HG02970 (cell line): Measurements from ENCODE around the gene CCDC172.
"Not testable (repeated sequence)": the region's sequence is repeated elsewhere in the genome, so short reads cannot be mapped to it uniquely, and the experiment has no call there.

ENCODE experiments used
- ATAC-seq: cut with Tn5 transposase; IDR thresholded peaks from one replicate; pipeline ENCODE4 v1.9.1; 2021; ENCODE audit warnings: mild to moderate bottlenecking, moderate library complexity, moderate number of reproducible peaks; ENCODE audit not compliant: unreplicated experiment, low FRiP score

The CCDC172 gene

DNA sequence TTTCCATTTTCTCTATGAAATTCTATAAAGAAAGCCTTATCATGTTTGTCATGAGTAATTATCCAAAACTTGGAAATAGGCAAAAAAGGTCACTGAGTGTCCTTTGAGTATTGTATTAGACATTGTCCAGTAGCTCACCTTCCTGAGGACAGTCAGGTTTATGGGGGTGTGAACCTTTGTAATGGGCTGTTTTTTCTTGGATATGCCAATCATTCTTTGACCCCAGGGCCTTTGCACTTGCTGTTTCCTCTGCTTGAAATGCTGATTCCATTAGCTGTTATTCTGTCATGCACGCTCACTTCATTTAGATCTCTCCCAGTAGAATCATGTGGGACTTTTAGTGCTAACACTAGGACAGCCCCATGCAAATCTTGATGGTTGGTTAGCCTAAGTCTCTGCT, 4.9 kb downstream of the CCDC172 start:
- ATAC-seq: no peak

DNA sequence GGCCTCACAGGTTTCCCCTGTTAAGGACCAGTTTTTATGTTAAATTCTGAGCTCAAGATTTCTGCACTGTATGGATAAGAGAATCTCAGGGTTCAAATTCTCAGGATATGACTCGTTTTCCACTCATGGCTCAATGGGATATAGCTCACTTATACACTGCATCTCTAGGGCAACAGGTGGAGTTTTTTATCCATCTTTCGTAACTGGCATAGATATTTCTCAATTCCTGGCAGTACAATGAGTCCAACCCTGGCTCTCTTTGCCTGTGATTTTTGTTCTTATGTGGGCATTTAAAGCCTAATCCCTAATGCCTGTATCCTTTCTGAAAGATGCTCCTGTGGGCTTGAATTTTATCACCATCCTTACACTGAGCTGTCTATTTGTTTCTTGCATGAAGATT, 7.6 kb downstream of the CCDC172 start:
- ATAC-seq: no peak

DNA sequence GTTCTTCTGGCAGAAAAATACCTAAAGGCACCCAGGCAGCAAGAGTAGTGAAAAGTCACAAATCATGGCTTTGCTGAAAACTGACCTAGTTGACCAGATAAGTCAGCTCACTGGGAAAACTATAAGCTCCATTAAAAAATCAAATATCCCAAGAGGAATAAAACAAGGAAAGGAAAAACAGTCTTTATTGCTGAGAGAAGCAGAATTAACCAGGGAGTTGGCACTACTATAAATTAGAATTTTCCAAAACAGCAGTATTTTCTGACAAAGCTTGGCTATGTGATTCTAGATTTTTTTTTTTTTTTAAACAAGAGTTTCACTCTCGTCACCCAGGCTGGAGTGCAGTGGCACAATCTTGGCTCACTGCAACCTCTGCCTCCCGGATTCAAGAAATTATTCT, 12.6 kb downstream of the CCDC172 start:
- no peak for ATAC-seq

DNA sequence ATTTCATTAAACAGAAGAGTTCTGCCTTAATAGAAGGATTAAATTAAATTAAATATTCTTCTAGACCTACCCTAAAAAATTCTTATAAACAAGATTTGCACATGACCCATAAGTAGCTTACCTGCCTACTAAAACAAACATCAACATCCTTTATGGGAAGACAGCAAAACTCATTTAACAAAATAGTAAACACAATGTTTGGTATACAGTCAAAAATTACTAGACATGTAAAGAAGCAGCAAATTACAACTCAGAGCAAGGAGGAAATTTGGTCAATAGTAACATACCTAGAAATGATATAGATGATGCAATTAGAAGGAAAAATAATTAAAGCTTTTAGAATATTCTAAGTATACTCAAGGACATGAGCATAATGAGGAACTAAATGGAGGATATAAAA, 27.9 kb downstream of the CCDC172 start:
- no peak for ATAC-seq

DNA sequence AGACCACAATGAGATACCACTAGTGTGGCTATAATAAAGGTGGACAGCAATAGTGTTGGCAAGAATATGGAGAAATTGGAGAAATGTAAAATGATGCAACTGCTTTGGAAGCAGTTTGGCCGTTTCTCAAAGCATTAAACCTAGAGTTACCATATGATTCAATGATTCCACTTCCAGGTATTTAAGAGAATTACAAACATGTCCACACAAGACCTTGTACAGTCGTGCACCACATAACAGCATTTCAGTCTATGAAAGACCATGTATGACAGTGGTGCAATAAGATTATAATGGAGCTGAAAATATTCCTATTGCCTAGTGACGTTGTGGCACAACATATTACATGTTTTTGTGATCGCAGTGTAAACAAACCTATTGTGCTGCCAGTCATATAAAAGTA, 29.6 kb downstream of the CCDC172 start:
- ATAC-seq: no peak

DNA sequence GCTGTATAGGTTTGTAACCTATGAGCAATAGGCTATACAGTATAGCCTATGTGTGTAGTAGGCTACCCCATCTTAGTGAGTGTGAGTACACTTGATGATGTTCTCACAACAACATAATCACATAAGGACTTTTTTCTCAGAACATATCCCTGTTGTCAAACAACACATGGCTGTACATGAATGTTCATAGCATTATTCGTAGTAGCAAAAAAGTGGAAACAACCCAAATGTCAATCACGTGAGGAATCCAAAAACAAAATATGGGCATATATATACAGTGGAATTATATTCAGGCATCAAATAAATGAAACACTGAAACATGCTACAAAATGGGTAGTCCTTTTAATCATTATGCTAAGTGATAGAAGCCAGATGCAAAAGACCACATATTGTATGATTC, 31.1 kb downstream of the CCDC172 start:
- ATAC-seq: no peak

DNA sequence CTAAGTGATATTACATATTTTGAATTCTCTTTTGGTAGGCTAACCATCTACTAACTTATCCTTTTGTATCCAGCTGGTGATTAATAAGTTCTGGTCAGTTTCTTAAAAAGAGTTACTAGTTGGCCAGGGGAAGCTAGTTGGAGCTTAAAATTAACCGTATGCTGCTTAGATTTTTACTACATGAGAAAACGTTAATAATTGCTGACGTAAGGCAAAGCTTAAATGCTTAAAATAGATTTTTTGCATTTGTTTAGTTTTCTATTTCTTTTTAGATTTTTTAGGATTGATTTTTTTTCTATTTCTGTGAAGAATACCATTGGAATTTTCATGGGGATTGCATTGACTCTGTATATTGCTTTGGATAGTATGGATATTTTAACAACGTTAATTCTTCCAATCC, 32.6 kb downstream of the CCDC172 start:
- no peak for ATAC-seq

DNA sequence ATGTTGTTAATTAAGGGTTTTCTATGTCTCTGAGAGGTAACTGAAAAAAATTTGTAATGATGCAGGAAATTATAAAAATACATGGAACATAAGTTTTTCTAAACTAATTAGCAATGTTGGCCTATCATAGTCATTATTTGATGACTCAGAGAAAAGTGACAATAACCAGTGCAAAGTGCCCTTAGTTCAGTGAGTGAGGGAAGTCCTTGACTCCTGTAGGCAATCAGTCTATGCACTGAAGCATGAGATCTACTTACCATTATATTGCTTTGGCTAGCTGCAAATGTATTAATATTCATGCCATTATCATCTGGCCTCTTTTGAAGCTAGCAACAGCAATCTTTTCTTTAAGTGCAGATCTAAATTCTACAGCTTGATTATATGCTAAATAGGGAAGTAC, 40.6 kb downstream of the CCDC172 start:
- ATAC-seq: no peak

DNA sequence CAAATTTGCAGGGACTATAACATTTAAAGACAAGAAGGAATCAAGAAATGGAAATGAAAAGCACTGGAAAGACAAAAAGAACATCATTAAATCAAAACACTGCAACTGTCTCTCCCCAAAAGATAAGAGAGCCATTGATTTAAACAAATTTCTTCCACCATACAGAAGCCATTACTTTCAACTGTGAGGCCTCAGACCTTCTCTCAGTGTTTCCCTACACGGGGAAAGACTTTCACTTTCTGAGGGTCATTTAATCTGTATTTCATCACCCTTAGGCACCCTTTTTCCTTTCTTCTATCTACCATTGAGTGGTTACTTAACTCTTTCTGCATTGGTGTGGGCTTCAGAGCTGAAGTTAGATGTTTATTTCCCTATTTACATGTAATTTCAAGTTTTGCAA, 47.5 kb downstream of the CCDC172 start:
- no peak for ATAC-seq

DNA sequence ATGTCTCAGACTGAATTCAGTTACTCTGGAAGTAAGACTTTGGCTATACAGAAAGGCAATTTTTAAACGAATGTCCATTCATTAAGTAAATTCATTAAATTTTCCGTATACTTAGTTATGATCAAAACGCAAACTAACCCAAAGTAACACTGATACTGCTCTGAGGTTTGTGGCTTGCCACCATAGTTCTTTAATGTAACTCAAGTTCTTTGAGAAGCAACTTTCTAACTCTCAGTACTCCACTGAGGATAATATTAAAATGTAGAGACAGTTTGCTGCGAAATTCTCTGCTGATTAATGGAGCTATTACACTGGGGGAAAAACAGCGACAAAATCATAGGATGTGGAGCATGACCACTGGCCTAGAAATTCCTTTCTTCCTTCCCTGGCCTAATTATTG, 58.0 kb downstream of the CCDC172 start:
- no peak for ATAC-seq

DNA sequence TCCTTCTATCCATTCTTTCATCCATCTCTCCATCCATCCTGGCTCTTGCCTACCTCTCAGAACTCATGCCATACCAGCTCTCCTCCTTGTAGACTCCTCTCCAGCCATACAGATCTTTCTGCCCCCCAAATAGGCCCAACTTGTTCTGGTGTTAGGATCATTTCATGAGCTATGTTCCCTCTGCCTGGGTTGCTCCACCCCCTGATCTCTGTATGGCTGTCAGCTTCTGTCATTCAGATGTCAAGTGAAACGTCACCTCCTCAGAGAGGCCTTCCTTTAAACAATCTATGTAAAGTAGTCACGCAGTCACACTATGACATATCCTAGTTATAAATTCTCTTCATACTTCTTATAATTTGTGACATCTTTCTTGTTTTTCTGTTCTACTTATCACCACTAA, 61.1 kb downstream of the CCDC172 start:
- no peak for ATAC-seq

DNA sequence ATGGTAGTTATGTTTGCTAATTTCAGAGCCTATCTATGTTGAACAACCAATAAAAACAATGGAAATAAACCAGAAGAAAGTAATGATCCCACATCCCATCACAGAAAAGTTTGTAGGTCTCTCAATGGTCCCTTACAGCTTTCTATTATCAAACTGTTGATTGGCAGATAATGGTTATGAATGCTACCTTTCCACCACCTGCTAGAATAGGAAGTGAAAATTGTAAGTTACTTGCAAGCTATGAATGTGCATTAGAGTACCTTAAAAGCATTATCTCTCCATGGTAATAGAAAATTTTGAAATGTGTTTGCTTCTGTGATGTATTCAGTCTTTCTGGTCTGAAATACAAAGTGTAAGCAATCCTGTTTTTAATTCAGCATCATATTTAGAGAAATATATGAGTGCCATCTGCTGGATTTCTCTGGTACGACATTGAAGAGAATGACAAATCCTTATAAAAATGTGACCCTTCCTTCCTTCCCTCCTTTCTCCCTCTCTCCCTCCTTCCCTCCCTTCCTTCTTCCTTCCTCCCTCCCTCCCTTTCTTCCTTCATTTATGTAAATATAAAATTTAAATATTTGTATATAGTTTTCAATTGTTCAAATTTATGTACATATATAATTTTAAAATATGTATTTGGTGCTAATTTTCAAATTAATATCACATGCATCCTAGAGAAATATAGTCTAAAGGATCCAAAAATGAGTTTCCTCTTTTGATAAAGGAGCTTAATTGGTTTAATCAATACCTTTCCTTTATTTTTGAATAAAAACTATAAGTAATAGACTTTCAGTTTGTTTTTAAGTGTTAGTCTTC, 62.0 kb downstream of the CCDC172 start:
- ATAC-seq: peak; percentile 49

DNA sequence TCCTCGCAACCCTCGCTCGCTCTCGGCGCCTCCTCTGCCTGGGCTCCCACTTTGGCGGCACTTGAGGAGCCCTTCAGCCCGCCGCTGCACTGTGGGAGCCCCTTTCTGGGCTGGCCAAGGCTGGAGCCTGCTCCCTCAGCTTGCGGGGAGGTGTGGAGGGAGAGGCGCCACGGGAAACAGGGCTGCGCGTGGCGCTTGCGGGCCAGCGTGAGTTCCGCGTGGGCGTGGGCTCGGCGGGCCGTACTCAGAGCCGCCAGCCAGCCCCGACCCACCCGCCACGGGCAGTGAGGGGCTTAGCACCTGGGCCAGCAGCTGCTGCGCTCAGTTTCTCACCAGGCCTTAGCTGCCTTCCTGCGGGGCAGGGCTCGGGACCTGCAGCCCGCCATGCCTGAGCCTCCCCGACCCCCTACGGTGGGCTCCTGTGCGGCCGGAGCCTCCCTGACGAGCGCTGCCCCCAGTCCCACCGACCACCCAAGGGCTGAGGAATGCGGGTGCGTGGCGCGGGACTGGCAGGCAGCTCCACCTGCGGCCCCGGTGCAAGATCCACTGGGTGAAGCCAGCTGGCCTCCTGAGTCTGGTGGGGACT, 69.1 kb downstream of the CCDC172 start:
- not testable (repeated sequence) for ATAC-seq

DNA sequence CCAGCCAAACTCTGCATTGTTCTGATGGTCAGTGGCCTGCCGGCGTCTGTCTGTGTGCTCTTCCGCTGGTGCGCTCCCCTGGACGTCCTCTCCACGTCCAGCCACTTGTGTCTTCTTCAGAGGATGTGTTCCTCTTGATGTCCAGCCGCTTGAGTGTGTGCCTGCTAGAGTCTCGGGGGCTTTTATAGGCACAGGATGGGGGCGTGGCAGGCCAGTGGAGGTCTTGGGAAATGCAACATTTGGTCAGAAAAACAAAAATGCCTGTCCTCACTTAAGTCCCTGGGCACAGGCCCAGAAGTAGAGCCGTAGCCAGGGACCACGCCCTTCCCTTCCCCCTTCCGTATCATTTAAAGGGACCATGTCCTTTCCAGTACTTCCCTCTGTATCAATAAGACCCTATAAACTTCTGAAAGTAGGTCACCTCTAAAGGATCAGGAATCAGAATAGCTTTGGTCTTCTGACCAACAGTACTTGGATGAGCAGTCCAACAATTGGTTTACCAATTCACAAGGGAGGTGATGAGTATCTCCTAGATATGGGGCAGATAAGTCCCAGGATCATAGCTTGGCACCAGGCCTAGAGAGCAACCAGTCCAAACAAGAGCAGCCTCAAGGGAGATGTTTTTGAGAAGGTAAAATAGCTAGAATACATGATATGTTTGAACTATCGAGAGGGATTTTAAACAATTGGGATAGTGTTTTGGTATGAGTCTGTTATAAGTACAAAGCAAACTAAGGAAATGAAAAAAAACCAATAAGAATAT, 71.2 kb downstream of the CCDC172 start:
- ATAC-seq: no peak

DNA sequence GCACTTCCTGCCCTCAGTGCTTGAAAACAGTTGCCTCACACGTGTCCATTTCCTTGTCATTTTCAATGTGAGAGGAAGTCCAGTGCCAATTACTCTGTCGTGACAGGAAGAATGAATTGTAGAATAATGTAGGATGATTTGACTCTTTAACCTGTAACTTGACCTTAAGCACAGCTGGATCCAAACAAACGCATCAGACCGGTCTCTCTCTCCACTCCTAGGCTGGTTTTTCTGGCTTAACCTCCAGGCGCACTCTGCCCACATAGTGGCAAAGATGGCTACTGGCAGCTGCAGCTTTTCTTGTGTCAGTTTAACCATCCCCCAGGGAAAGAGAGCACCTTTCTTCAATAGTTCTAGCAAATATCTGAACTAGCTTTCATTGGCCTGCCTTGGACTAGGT, 74.0 kb downstream of the CCDC172 start:
- ATAC-seq: no peak

DNA sequence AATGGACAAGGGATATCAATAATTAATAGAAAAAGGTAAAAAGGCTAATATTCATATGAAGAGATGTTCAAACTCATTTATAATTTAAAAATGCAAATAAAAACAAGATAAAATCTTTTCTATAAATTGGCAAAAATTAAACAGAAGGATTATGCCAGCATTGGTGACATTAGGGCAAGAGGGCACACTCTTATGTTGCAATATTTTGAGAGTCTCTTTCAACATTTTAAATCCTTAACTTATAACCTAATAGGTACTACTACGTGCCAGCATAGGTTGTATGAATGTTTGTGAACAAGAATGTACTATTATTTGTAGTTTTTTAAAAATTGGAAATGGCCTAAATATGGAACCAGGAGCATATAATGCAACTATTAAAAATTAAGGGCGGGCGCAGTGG, 78.6 kb downstream of the CCDC172 start:
- no peak for ATAC-seq

DNA sequence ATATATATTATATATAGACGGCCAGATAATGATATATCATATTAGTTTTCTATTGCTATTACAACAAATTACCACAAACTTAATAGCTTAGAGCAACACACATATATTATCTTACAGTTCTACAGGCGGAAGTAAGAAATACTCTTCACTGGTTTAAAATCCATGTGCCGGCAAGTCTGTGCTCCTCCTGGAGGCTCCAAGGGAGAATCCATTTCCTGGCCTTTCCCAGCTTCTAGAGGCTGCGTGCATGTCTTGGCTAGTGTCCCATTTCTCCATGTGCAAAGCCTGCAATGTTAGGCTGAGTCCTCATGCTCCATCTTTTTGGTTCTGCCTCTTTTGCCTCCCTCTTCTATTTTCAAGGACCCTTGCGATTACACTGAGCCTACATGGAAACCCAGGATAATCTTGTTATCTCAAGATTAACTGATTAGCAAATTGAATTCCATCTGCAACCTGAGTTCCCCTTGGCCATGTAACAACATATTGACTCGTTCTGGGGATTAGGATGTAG, 79.5 kb downstream of the CCDC172 start:
- no peak for ATAC-seq

DNA sequence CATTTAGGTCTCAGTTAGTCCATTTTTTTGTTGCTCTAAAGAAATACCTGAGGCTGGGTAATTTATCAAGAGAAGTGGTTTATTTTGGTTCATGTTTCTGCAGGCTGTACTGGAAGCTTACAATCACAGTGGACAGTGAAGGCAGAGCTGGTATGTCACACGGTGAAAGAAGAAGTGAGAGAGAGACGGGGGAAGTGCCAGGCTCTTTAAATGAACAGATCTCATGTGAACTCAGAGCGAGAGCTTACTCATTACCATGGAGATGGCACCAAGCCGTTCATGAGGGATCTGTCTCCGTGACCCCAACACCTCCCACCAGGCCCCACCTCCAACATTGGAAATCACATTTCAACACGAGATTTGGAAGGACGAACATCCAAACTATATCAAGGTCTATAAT, 84.5 kb downstream of the CCDC172 start:
- ATAC-seq: no peak

DNA sequence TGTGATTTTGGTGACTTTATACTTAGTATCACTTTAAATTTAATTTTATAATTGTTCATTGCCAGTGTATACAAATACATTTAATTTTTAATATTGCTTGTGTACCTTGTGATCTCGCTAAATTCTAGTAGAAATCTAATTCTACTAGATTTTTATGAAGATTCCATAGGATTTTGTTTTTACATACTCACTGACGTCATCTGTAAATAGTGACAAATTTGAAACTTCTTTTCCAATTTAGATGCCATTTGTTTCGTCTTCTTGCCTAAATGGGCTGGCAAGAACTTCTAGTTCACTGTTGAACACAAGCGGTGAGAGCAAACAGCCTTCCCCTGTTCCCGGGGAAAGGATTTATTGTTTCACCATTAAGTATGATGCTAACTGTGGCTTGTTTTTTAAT, 86.1 kb downstream of the CCDC172 start:
- no peak for ATAC-seq

DNA sequence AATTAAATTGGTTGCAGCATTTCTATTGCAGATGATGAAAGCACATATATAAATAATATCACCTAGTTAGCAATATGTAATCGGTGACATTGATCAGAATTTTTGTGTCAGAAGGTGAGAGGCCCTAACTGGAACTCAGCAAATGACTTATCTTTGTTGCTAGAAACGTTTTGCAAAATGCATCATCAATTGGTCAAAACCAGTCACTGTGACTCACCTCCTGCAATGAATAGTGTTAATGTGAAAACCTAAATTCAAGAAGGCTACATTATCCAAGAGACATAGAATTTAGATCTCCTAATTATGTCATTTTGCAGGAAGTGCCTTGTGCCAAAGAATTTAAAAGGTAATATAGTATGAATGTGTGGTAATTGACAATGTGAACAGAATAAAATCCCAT, 93.6 kb downstream of the CCDC172 start:
- ATAC-seq: no peak

DNA sequence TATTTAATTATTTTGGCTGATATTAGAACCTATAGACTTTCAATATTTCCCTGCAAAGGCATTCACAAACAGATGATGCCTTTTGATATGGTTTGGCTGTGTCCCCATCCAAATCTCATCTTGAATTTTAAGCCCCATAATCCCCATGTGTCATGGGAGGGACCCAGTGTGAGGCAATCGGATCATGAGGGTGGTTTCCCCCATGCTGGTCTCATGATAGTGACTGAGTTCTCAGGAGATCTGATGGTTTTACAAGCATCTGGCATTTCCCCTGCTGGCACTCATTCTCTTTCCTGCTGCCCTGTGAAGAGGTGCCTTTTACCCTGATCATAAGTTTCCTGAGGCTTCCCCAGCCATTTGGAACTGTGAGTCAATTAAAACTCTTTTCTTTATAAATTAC, 94.1 kb downstream of the CCDC172 start:
- no peak for ATAC-seq
